A673 (cell line): ENCODE measurements around the gene NRF1.

ENCODE experiments used
- EZH2 ChIP-seq: fragments of 200-600 bp; sonication (generic); IDR thresholded peaks from 2 replicates; pipeline ENCODE4 v1.6.1; 2017; ENCODE audit warnings: borderline replicate concordance, low read depth, mild to moderate bottlenecking, mixed read lengths, antibody characterized with exemption, low read length; ENCODE audit not compliant: poor library complexity, severe bottlenecking
- TF ChIP-seq, protein P1 (sequence below): fragments of 300-800, 200-600 bp; sonication (generic); conservative IDR thresholded peaks from 2 replicates; pipeline ENCODE4 v1.5.1; 2017; ENCODE audit warnings: low read depth, mild to moderate bottlenecking, antibody characterized with exemption, low read length, moderate library complexity, mixed read lengths

DNA sequence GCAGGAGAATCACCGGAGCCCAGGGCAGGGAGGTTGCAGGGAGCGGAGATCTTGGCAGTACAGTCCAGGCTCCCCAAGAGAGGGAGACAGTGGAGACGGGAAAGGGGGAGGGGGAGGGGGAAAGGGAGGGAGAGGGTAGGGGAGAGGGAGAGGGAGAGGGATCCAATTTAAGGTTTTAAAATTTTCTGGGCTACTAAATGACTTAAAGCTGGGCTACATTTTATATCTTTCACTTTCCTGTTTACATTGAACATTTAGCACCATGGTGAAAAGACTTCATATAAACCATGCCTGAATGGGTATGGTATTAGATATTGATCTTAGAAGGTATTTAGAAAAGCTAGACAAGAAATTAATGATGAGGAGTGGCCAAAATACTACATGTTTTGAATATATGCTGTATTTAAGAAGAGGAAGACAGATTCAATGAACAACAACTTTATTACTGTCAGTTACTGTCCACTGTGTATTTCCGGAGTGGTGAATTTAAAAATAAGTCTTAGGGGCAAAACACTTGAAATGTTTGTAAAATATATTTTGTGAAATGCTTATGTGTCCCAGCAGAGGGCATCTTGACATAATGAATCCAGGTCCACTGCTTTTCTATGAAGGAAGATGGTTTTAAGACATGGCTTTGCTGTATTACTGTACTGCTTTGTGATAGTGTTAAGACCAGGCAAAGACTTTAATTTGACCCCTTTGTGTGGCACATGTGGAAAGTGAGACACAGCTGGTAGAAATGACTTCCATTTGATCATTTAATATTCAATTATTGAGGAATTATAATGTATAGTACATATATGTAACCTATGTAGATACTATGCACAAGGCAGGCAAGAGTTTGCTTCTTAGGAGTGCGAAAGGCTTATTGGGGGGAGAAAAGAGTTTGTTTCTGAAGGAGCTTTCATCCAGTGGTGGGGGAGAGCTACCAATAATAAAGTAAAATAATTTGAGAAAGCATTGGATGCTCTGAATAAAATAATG lies 52.8 kb downstream of the NRF1 start:
- TF ChIP-seq, protein P1, sequence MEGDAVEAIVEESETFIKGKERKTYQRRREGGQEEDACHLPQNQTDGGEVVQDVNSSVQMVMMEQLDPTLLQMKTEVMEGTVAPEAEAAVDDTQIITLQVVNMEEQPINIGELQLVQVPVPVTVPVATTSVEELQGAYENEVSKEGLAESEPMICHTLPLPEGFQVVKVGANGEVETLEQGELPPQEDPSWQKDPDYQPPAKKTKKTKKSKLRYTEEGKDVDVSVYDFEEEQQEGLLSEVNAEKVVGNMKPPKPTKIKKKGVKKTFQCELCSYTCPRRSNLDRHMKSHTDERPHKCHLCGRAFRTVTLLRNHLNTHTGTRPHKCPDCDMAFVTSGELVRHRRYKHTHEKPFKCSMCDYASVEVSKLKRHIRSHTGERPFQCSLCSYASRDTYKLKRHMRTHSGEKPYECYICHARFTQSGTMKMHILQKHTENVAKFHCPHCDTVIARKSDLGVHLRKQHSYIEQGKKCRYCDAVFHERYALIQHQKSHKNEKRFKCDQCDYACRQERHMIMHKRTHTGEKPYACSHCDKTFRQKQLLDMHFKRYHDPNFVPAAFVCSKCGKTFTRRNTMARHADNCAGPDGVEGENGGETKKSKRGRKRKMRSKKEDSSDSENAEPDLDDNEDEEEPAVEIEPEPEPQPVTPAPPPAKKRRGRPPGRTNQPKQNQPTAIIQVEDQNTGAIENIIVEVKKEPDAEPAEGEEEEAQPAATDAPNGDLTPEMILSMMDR = peak; percentile 65
- no peak for TF ChIP-seq EZH2
